H1 (cell line): ENCODE results near the gene CHD6. TPM values are rescaled to one million over a fixed set of nuclear protein-coding genes. Genes with fewer than 3 reads are reported as not detected.

Experiments used
- BACH1 ChIP-seq: IDR thresholded peaks from 2 replicates; pipeline ENCODE4 v1.6.1; 2012; ENCODE audit warnings: low read length, improper control_type of control experiment
- CHD2 ChIP-seq: IDR thresholded peaks from 2 replicates; pipeline ENCODE4 v1.6.1; 2012; ENCODE audit warnings: low read length, improper control_type of control experiment
- EZH2 ChIP-seq: fragments of 200-600 bp; sonication (generic); IDR thresholded peaks from 2 replicates; pipeline ENCODE4 v1.7.1; 2012; ENCODE audit warnings: low read depth, mild to moderate bottlenecking, moderate library complexity, low read length, inconsistent platforms; ENCODE audit not compliant: severe bottlenecking
- HDAC2 ChIP-seq, 2 experiments: fragments of 300-600 bp in 1 of 2; sonication (generic) in 1 of 2; IDR thresholded peaks; 2 replicates each; pipeline ENCODE4 v1.6.1; 2011 to 2012; ENCODE audit warnings: low read depth in 2 of 2, low read length in 2 of 2, mild to moderate bottlenecking in 2 of 2, moderate library complexity in 2 of 2, borderline replicate concordance in 1 of 2, inconsistent platforms in 1 of 2
- POLR2AphosphoS5 ChIP-seq: IDR thresholded peaks from 2 replicates; pipeline ENCODE4 v1.6.1; 2011; ENCODE audit warnings: low read depth, low read length
- RAD21 ChIP-seq, 2 experiments: IDR thresholded peaks in 1 of 2; conservative IDR thresholded peaks in 1 of 2; 2 replicates each; pipeline ENCODE4 v1.6.1; 2011; ENCODE audit warnings: low read depth in 2 of 2, low read length in 2 of 2, improper control_type of control experiment in 1 of 2, inconsistent platforms in 1 of 2, mild to moderate bottlenecking in 1 of 2, moderate library complexity in 1 of 2
- TAF1 ChIP-seq: IDR thresholded peaks from 2 replicates; pipeline ENCODE4 v1.6.1; 2011; ENCODE audit warnings: mild to moderate bottlenecking, low read depth, low read length
- polyA plus RNA-seq, 7 experiments: library from polyadenylated mRNA; depleted of rRNA in 3 of 7; stranded (reverse) in 5 of 7; unstranded in 2 of 7; fragments of >200 nt in 5 of 7; fragments of 200-250 nt in 2 of 7; gene quantifications; 1 replicate in 5 of 7; 2 replicates in 1 of 7; 4 replicates in 1 of 7; pipeline versions ENCODE4 v1.2.1 to v1.2.3, GENCODE V29; 2011 to 2013; ENCODE audit warnings: missing spikeins in 2 of 7, mixed read lengths in 2 of 7
- total RNA-seq: library from RNA; stranded (reverse); fragmentation: NEBNext Ultra II Directional; extraction: Animal tissue kit (Norgen Biotek cat#: 25700); gene quantifications from 2 replicates; pipeline ENCODE4 v1.2.1, GENCODE V29; 2021
- TF ChIP-seq, protein P1 (sequence below): IDR thresholded peaks from 2 replicates; pipeline ENCODE4 v1.6.1; 2011; ENCODE audit warnings: low read depth, mild to moderate bottlenecking, low read length; ENCODE audit not compliant: insufficient read depth
- TF ChIP-seq, protein P2 (sequence below): fragments of 300-600 bp; sonication (generic); IDR thresholded peaks from 2 replicates; pipeline ENCODE4 v1.7.1; 2012; ENCODE audit warnings: low read length, moderate library complexity, mild to moderate bottlenecking, inconsistent platforms; ENCODE audit not compliant: insufficient replicate concordance

CHD6 gene
- total and polyA plus RNA-seq, 2 of the 8 experiments (the other 6 are each of a cell fraction or from before 2014, with no cell fraction given) = 11.1 to 62.9 TPM

DNA sequence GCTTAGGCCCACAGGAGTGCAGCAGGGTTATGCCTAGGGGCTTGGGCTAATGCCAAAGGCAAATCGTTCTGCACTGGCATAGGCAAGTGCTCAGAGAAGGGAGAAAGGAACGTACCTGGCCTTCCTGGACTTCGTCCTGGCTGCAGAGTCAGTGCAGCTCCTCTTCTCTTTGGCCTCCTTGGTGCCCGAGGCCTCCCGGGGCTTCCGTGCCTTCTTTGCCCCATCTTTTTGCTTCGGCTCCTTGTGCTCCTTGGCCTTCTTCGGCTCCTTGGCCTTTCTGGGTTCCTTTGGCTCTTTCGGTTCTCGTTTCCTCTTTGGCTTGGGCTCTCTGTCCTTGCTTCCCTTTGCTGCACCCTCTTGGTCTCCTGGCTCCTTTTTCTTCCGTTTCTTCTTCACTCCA, 85.2 kb downstream of the CHD6 start (continued):
- TF ChIP-seq, protein P1, sequence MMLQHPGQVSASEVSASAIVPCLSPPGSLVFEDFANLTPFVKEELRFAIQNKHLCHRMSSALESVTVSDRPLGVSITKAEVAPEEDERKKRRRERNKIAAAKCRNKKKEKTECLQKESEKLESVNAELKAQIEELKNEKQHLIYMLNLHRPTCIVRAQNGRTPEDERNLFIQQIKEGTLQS = no peak
- no peak for TF ChIP-seq CHD2
- no peak for TF ChIP-seq EZH2
- TF ChIP-seq TAF1 = no peak
- TF ChIP-seq RAD21 (IDR thresholded peaks at IDR 0.05 in 1 of 2, conservative IDR thresholded peaks at IDR 0.05 in 1 of 2; ENCODE audit: low read depth in 2 of 2, low read length in 2 of 2) = no peak
- TF ChIP-seq, protein P2, sequence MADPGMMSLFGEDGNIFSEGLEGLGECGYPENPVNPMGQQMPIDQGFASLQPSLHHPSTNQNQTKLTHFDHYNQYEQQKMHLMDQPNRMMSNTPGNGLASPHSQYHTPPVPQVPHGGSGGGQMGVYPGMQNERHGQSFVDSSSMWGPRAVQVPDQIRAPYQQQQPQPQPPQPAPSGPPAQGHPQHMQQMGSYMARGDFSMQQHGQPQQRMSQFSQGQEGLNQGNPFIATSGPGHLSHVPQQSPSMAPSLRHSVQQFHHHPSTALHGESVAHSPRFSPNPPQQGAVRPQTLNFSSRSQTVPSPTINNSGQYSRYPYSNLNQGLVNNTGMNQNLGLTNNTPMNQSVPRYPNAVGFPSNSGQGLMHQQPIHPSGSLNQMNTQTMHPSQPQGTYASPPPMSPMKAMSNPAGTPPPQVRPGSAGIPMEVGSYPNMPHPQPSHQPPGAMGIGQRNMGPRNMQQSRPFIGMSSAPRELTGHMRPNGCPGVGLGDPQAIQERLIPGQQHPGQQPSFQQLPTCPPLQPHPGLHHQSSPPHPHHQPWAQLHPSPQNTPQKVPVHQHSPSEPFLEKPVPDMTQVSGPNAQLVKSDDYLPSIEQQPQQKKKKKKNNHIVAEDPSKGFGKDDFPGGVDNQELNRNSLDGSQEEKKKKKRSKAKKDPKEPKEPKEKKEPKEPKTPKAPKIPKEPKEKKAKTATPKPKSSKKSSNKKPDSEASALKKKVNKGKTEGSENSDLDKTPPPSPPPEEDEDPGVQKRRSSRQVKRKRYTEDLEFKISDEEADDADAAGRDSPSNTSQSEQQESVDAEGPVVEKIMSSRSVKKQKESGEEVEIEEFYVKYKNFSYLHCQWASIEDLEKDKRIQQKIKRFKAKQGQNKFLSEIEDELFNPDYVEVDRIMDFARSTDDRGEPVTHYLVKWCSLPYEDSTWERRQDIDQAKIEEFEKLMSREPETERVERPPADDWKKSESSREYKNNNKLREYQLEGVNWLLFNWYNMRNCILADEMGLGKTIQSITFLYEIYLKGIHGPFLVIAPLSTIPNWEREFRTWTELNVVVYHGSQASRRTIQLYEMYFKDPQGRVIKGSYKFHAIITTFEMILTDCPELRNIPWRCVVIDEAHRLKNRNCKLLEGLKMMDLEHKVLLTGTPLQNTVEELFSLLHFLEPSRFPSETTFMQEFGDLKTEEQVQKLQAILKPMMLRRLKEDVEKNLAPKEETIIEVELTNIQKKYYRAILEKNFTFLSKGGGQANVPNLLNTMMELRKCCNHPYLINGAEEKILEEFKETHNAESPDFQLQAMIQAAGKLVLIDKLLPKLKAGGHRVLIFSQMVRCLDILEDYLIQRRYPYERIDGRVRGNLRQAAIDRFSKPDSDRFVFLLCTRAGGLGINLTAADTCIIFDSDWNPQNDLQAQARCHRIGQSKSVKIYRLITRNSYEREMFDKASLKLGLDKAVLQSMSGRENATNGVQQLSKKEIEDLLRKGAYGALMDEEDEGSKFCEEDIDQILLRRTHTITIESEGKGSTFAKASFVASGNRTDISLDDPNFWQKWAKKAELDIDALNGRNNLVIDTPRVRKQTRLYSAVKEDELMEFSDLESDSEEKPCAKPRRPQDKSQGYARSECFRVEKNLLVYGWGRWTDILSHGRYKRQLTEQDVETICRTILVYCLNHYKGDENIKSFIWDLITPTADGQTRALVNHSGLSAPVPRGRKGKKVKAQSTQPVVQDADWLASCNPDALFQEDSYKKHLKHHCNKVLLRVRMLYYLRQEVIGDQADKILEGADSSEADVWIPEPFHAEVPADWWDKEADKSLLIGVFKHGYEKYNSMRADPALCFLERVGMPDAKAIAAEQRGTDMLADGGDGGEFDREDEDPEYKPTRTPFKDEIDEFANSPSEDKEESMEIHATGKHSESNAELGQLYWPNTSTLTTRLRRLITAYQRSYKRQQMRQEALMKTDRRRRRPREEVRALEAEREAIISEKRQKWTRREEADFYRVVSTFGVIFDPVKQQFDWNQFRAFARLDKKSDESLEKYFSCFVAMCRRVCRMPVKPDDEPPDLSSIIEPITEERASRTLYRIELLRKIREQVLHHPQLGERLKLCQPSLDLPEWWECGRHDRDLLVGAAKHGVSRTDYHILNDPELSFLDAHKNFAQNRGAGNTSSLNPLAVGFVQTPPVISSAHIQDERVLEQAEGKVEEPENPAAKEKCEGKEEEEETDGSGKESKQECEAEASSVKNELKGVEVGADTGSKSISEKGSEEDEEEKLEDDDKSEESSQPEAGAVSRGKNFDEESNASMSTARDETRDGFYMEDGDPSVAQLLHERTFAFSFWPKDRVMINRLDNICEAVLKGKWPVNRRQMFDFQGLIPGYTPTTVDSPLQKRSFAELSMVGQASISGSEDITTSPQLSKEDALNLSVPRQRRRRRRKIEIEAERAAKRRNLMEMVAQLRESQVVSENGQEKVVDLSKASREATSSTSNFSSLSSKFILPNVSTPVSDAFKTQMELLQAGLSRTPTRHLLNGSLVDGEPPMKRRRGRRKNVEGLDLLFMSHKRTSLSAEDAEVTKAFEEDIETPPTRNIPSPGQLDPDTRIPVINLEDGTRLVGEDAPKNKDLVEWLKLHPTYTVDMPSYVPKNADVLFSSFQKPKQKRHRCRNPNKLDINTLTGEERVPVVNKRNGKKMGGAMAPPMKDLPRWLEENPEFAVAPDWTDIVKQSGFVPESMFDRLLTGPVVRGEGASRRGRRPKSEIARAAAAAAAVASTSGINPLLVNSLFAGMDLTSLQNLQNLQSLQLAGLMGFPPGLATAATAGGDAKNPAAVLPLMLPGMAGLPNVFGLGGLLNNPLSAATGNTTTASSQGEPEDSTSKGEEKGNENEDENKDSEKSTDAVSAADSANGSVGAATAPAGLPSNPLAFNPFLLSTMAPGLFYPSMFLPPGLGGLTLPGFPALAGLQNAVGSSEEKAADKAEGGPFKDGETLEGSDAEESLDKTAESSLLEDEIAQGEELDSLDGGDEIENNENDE = no peak
- no peak for TF ChIP-seq HDAC2 (IDR thresholded peaks at IDR 0.05; ENCODE audit: borderline replicate concordance in 1 of 2, low read depth in 2 of 2, low read length in 2 of 2)
- no peak for TF ChIP-seq POLR2AphosphoS5
- no peak for TF ChIP-seq BACH1
